ENCODE results near the gene NCKAP5. TPM values are rescaled to one million over a fixed set of nuclear protein-coding genes. Genes with fewer than 3 reads are reported as not detected.
"Not testable (repeated sequence)": the region's sequence is repeated elsewhere in the genome, so short reads cannot be mapped to it uniquely, and the experiment has no call there.

Gene NCKAP5
- total RNA-seq, 1 experiment from 2014 or later, result not detected

DNA sequence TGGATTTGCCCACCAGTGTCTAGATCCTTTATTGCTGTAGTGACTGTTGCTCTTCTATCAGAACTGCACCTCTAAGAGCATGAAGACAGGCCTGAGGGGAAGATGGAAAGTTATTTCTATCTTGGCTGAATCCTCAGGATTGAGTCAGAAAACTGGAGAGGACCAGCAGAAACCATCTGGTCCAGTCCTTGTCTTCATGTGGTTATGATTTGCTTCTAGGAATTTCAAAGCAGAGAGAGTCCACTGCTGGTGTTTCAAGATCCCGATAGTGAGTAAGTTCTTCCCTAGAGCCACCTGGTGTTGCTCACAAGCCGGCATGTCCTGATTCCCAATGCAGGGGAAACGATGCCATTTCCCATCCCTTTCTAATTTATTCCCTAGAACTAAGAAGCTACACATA is 84.2 kb downstream of the NCKAP5 start:
- Histone ChIP-seq H3K27me3 (no peaks in the 10 kb centered on the region), H3K9me3 (replicated peaks) (no peaks in the 10 kb centered on the region), H3K4me1 (no peaks in the 10 kb centered on the region), H3K36me3 (no peaks in the 10 kb centered on the region), H3K4me3 (no peak overlapping the region), H3K27ac (no peak overlapping the region)
- DNase-seq, result no peak

- Histone ChIP-seq H3K27me3 (no peaks in the 10 kb centered on the region), H3K4me3 (no peak overlapping the region), H3K27ac (no peak overlapping the region), H3K4me1 (no peaks in the 10 kb centered on the region), H3K36me3 (no peaks in the 10 kb centered on the region), H3K9me3 (replicated peaks) (no peaks in the 10 kb centered on the region)
- DNase-seq, result no peak
These were observed 85.1 kb downstream of the NCKAP5 start for GRCh38 chr2:133483181-133483580.

DNA sequence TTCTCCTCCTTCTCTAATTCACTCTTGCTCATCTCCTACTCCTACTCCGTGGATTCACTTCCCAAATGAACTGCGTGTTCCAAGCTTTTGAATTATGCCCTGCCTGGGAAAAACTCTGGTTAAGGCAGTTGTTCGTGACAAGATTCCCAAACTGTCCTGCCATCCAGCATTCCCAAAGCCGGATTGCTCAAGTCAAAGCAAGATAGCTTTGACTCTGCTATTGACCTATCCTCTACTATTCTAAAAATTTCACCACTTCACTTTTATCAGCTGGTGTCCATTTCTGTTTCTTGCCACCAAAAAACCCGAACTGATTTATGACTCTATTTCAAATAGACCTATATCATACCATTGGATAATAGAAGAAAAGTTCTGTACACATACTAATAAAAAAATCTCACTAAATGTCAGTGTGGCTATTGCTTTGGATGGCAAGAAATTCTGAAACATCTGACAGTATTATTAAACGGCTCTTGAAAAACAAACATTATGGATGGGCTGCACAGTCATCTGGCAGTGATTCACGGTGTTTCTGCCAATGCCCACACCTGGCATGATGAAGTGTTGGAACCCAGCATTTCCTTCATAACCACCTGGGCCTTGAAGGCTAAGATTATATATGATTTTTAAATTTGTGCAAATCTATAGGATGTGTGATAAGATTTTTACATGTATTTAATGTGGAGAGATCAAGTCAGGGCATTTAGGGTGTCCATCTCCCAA is 87.4 kb downstream of the NCKAP5 start:
- Histone ChIP-seq H3K4me3 (no peak overlapping the region), H3K27ac (no peak overlapping the region), H3K4me1 (no peaks in the 10 kb centered on the region), H3K9me3 (replicated peaks) (no peaks in the 10 kb centered on the region), H3K36me3 (no peaks in the 10 kb centered on the region), H3K27me3 (no peaks in the 10 kb centered on the region)
- DNase-seq, result no peak

GRCh38 chr2:133477616-133477990 is 90.7 kb downstream of the NCKAP5 start:
- H3K9me3 ChIP-seq (replicated peaks), result no peaks in the 10 kb centered on the region
- H3K4me3 ChIP-seq, result no peak overlapping the region
- no peaks in the 10 kb centered on the region for H3K4me1 ChIP-seq
- H3K27ac ChIP-seq, result no peak overlapping the region
- H3K27me3 ChIP-seq, result no peaks in the 10 kb centered on the region
- H3K36me3 ChIP-seq, result no peaks in the 10 kb centered on the region
- no peak for DNase-seq

GRCh38 chr2:133476931-133477615 is 91.2 kb downstream of the NCKAP5 start:
- no peaks in the 10 kb centered on the region for H3K9me3 ChIP-seq (replicated peaks)
- no peaks in the 10 kb centered on the region for H3K27me3 ChIP-seq
- H3K4me1 ChIP-seq, result no peaks in the 10 kb centered on the region
- no peak overlapping the region for H3K4me3 ChIP-seq
- H3K36me3 ChIP-seq, result no peaks in the 10 kb centered on the region
- no peak for DNase-seq
- H3K27ac ChIP-seq, result no peak overlapping the region

- Histone ChIP-seq H3K4me1 (no peaks in the 10 kb centered on the region), H3K27ac (no peak overlapping the region), H3K27me3 (no peaks in the 10 kb centered on the region)
These were observed 92.0 kb downstream of the NCKAP5 start for GRCh38 chr2:133476286-133476685.

GRCh38 chr2:133475610-133476009 is 92.7 kb downstream of the NCKAP5 start:
- H3K27ac ChIP-seq, result no peak overlapping the region
- H3K27me3 ChIP-seq, result no peaks in the 10 kb centered on the region
- no peaks in the 10 kb centered on the region for H3K4me1 ChIP-seq
- H3K9me3 ChIP-seq (replicated peaks), result no peaks in the 10 kb centered on the region
- H3K36me3 ChIP-seq, result no peaks in the 10 kb centered on the region
- no peak overlapping the region for H3K4me3 ChIP-seq
- DNase-seq, result no peak

More at GRCh38 chr2:133476286-133476685, 92.0 kb downstream of the NCKAP5 start:
- H3K4me3 ChIP-seq, result no peak overlapping the region
- no peaks in the 10 kb centered on the region for H3K9me3 ChIP-seq (replicated peaks)
- no peaks in the 10 kb centered on the region for H3K36me3 ChIP-seq
- no peak for DNase-seq

- H3K36me3 ChIP-seq; H3K9me3 ChIP-seq (replicated peaks); H3K27me3 ChIP-seq; H3K4me1 ChIP-seq; DNase-seq; H3K4me3 ChIP-seq; H3K27ac ChIP-seq: not testable (repeated sequence)
These were observed 97.8 kb downstream of the NCKAP5 start for GRCh38 chr2:133470446-133470845.

- H3K36me3 ChIP-seq, result no peaks in the 10 kb centered on the region
These were observed 105.5 kb downstream of the NCKAP5 start for GRCh38 chr2:133462811-133463210.

DNA sequence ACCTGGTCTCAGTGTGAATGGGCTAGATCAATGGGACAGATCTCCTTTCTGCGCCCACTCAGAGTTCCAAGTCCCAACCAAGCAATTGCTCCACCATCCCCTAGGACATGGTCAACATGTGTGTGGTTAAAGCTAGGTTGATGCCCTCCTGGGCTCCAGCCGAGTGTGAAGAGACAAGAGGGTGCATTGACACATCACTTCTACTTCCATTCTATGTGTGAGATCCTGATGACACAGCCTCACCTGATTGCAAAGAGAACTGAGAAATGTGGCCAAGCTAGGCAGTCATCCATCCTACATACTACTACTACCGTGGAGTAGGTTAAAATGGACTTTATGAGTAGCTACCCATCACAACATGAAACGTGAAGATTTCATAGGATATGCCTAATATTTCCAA is 106.8 kb downstream of the NCKAP5 start:
- no peak overlapping the region for H3K27ac ChIP-seq
- no peak overlapping the region for H3K4me3 ChIP-seq
- no peaks in the 10 kb centered on the region for H3K4me1 ChIP-seq
- no peaks in the 10 kb centered on the region for H3K9me3 ChIP-seq (replicated peaks)
- H3K27me3 ChIP-seq, result no peaks in the 10 kb centered on the region
- no peaks in the 10 kb centered on the region for H3K36me3 ChIP-seq
- no peak for DNase-seq

More at GRCh38 chr2:133462811-133463210, 105.5 kb downstream of the NCKAP5 start:
- DNase-seq, result no peak
- Histone ChIP-seq H3K9me3 (replicated peaks) (no peaks in the 10 kb centered on the region), H3K4me3 (no peak overlapping the region), H3K27me3 (no peaks in the 10 kb centered on the region), H3K4me1 (no peaks in the 10 kb centered on the region), H3K27ac (no peak overlapping the region)

DNA sequence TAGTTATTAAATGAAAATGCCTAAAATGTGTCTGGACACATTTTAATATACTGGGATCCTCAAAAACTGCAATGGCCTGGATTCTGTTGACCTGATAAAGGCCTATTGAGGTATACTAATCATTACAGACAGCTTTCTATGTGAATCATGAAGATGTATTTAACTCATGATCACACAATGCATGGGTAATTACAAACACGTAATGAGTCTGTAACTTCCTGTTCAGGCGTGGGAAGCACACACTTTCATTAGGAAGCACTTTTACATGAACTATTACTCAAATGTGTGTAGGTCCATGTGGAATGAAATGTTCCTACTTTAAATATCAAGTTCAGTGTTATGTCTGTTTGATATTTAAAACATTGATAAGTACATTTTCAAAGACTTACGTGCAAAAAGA is 108.7 kb downstream of the NCKAP5 start:
- H3K9me3 ChIP-seq (replicated peaks), result no peaks in the 10 kb centered on the region
- no peak overlapping the region for H3K27ac ChIP-seq
- H3K27me3 ChIP-seq, result no peaks in the 10 kb centered on the region
- H3K4me1 ChIP-seq, result no peaks in the 10 kb centered on the region
- H3K36me3 ChIP-seq, result no peaks in the 10 kb centered on the region
- no peak overlapping the region for H3K4me3 ChIP-seq
- DNase-seq, result no peak

GRCh38 chr2:133458280-133458679 is 110.0 kb downstream of the NCKAP5 start:
- no peaks in the 10 kb centered on the region for H3K9me3 ChIP-seq (replicated peaks)
- no peak overlapping the region for H3K27ac ChIP-seq
- H3K4me3 ChIP-seq, result no peak overlapping the region
- no peaks in the 10 kb centered on the region for H3K27me3 ChIP-seq
- H3K36me3 ChIP-seq, result no peaks in the 10 kb centered on the region
- DNase-seq, result no peak
- H3K4me1 ChIP-seq, result no peaks in the 10 kb centered on the region

GRCh38 chr2:133457861-133458260 is 110.4 kb downstream of the NCKAP5 start:
- Histone ChIP-seq H3K27ac (no peak overlapping the region), H3K36me3 (no peaks in the 10 kb centered on the region), H3K4me3 (no peak overlapping the region), H3K27me3 (no peaks in the 10 kb centered on the region), H3K4me1 (no peaks in the 10 kb centered on the region), H3K9me3 (replicated peaks) (no peaks in the 10 kb centered on the region)
- DNase-seq, result no peak

GRCh38 chr2:133456971-133457370 is 111.3 kb downstream of the NCKAP5 start:
- DNase-seq, result no peak
- H3K4me3 ChIP-seq, result no peak overlapping the region

DNA sequence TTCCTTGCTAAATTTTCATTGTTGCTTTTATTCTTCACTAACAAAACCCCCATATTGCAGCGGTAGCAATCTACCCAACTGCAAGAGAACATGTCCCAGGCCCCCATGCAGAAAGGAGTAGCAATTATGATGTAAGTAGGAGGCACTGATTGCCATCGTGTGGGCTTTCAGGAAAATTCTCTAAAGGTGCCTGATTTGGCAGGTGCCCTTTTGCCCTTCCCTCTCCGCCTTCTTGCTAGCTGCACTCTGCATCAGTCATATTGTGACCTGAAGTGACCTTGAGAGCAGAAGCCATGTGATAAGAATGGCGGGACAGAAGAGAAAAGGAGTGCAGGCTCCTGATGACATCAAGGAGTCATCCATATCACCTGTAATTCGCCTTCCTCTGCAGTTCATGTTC is 112.1 kb downstream of the NCKAP5 start:
- no peaks in the 10 kb centered on the region for H3K9me3 ChIP-seq (replicated peaks)
- H3K27me3 ChIP-seq, result no peaks in the 10 kb centered on the region
- H3K4me3 ChIP-seq, result no peak overlapping the region
- no peaks in the 10 kb centered on the region for H3K4me1 ChIP-seq
- no peak overlapping the region for H3K27ac ChIP-seq
- no peaks in the 10 kb centered on the region for H3K36me3 ChIP-seq
- no peak for DNase-seq

More at GRCh38 chr2:133456971-133457370, 111.3 kb downstream of the NCKAP5 start:
- Histone ChIP-seq H3K9me3 (replicated peaks) (no peaks in the 10 kb centered on the region), H3K4me1 (no peaks in the 10 kb centered on the region), H3K27me3 (no peaks in the 10 kb centered on the region), H3K36me3 (no peaks in the 10 kb centered on the region), H3K27ac (no peak overlapping the region)

- no peak for DNase-seq
- H3K27ac ChIP-seq, result no peak overlapping the region
- H3K9me3 ChIP-seq (replicated peaks), result no peaks in the 10 kb centered on the region
- no peak overlapping the region for H3K4me3 ChIP-seq
- H3K36me3 ChIP-seq, result no peaks in the 10 kb centered on the region
- H3K4me1 ChIP-seq, result no peaks in the 10 kb centered on the region
- H3K27me3 ChIP-seq, result no peaks in the 10 kb centered on the region
These were observed 115.2 kb downstream of the NCKAP5 start for GRCh38 chr2:133453032-133453431.

Data from SJCRH30 (cell line).